Liver (tissue), 9 donors: ENCODE data around the gene TPRN. TPM values are rescaled to one million over a fixed set of nuclear protein-coding genes. Genes with fewer than 3 reads are reported as not detected.

ENCODE experiments used
- DNase-seq: peaks from one replicate; pipeline ENCODE4 v3.0.0-alpha.2; 2017; ENCODE audit warnings: low spot score
- H3K27ac ChIP-seq, 2 donors: one replicate each; pipeline ENCODE4 v1.7.0; 2013; ENCODE audit warnings: inconsistent platforms in 2 of 2, low read length in 2 of 2, control low read depth in 1 of 2, low read depth in 1 of 2, mild to moderate bottlenecking in 1 of 2
- H3K27me3 ChIP-seq, 4 donors: one replicate each; pipeline versions ENCODE4 v1.6.1 to v1.7.0; 2013; ENCODE audit warnings: low read length in 3 of 4, inconsistent platforms in 1 of 4, mild to moderate bottlenecking in 1 of 4, moderate library complexity in 1 of 4; ENCODE audit not compliant: control insufficient read depth in 4 of 4, insufficient read depth in 4 of 4
- H3K36me3 ChIP-seq, 4 donors: one replicate each; pipeline versions ENCODE4 v1.6.1 to v1.7.0; 2013; ENCODE audit warnings: low read length in 3 of 4, mild to moderate bottlenecking in 3 of 4, low read depth in 1 of 4, moderate library complexity in 1 of 4; ENCODE audit not compliant: control insufficient read depth in 4 of 4, insufficient read depth in 3 of 4
- H3K4me1 ChIP-seq, 4 donors: one replicate each; pipeline versions ENCODE4 v1.6.1 to v1.7.0; 2013; ENCODE audit warnings: low read length in 3 of 4, mild to moderate bottlenecking in 3 of 4, moderate library complexity in 1 of 4; ENCODE audit not compliant: control insufficient read depth in 4 of 4, insufficient read depth in 4 of 4
- H3K4me3 ChIP-seq, 3 donors: one replicate each; pipeline versions ENCODE4 v1.6.1 to v1.7.0; 2013; ENCODE audit warnings: low read length in 3 of 3, control low read depth in 1 of 3, low read depth in 1 of 3, mild to moderate bottlenecking in 1 of 3
- H3K9ac ChIP-seq, 2 donors: one replicate each; pipeline ENCODE4 v1.7.0; 2013; ENCODE audit warnings: low read length in 2 of 2, mild to moderate bottlenecking in 2 of 2, moderate library complexity in 2 of 2, control low read depth in 1 of 2, low read depth in 1 of 2
- H3K9me3 ChIP-seq, 4 donors: one replicate each; pipeline versions ENCODE4 v1.6.1 to v1.7.0; 2013; ENCODE audit warnings: low read length in 3 of 4; ENCODE audit not compliant: control insufficient read depth in 4 of 4
- FOXA1 ChIP-seq: IDR thresholded peaks from 2 replicates; pipeline ENCODE4 v1.6.1; 2016; ENCODE audit warnings: antibody characterized with exemption
- HNF4A ChIP-seq, 2 donors: conservative IDR thresholded peaks; 2 replicates each; pipeline ENCODE4 v1.6.1; 2016; ENCODE audit warnings: antibody characterized with exemption in 2 of 2, mild to moderate bottlenecking in 2 of 2
- HNF4G ChIP-seq: IDR thresholded peaks from 2 replicates; pipeline ENCODE4 v1.6.1; 2016; ENCODE audit warnings: antibody characterized with exemption
- JUND ChIP-seq, 2 donors: IDR thresholded peaks; 2 replicates each; pipeline ENCODE4 v1.6.1; 2016; ENCODE audit warnings: antibody characterized with exemption in 2 of 2
- NR2F2 ChIP-seq: IDR thresholded peaks from 2 replicates; pipeline ENCODE4 v1.6.1; 2016; ENCODE audit warnings: antibody characterized with exemption
- RAD21 ChIP-seq, 2 donors: IDR thresholded peaks; 2 replicates each; pipeline ENCODE4 v1.6.1; 2016; ENCODE audit warnings: antibody characterized with exemption in 2 of 2, mild to moderate bottlenecking in 2 of 2
- RXRA ChIP-seq, 2 donors: IDR thresholded peaks; 2 replicates each; pipeline ENCODE4 v1.6.1; 2017 to 2018; ENCODE audit warnings: antibody characterized with exemption in 2 of 2, mild to moderate bottlenecking in 1 of 2
- SP1 ChIP-seq: IDR thresholded peaks from 2 replicates; pipeline ENCODE4 v1.6.1; 2018; ENCODE audit warnings: antibody characterized with exemption, mild to moderate bottlenecking
- WGBS: extraction: QIAGEN DNeasy Blood & Tissue Kit; methylation state at CpG from one replicate; pipeline ENCODE4 v1.1.7; 2013; 5-methylcytosine and 5-hydroxymethylcytosine counted together
- polyA plus RNA-seq, 2 donors: library from polyadenylated mRNA; stranded (reverse) in 1 of 2; unstranded in 1 of 2; fragments of 200-250 nt in 1 of 2; fragments of >200 nt in 1 of 2; fragmentation: Nextera tagmentation in 1 of 2; extraction: Ambion mirVana in 1 of 2; gene quantifications; one replicate each; pipeline versions ENCODE4 v1.2.1 to v1.2.3, GENCODE V29; 2013 to 2015
- total RNA-seq, 2 donors: library from RNA; depleted of rRNA; stranded (reverse); fragments of >200 nt; gene quantifications; one replicate each; pipeline ENCODE4 v1.2.3, GENCODE V29; 2014
- TF ChIP-seq, protein P1 (sequence below): IDR thresholded peaks from 2 replicates; pipeline ENCODE4 v1.6.1; 2016; ENCODE audit warnings: antibody characterized with exemption
- TF ChIP-seq, protein P2 (sequence below): IDR thresholded peaks from 2 replicates; pipeline ENCODE4 v1.6.1; 2016; ENCODE audit warnings: antibody characterized with exemption
- TF ChIP-seq, protein P3 (sequence below): IDR thresholded peaks from 2 replicates; pipeline ENCODE4 v1.6.1; 2016; ENCODE audit warnings: antibody characterized with exemption, mild to moderate bottlenecking
- TF ChIP-seq, protein P4 (sequence below): fragments of 150-350 bp; IDR thresholded peaks from 2 replicates; pipeline ENCODE4 v1.5.1; 2017; ENCODE audit warnings: improper control_type of control experiment, low read depth, low read length; ENCODE audit not compliant: missing input control
- TF ChIP-seq, protein P5 (sequence below): IDR thresholded peaks from 2 replicates; pipeline ENCODE4 v1.6.1; 2016; ENCODE audit warnings: antibody characterized with exemption
- donor health status: healthy.
- donor health status: healthy.
- donor health status: healthy.
- donor health status: healthy.
- donor health status: healthy.

TPRN gene
- total and polyA plus RNA-seq, 4 donors, result 5.4 to 20.1 (median 11.1) TPM

DNA sequence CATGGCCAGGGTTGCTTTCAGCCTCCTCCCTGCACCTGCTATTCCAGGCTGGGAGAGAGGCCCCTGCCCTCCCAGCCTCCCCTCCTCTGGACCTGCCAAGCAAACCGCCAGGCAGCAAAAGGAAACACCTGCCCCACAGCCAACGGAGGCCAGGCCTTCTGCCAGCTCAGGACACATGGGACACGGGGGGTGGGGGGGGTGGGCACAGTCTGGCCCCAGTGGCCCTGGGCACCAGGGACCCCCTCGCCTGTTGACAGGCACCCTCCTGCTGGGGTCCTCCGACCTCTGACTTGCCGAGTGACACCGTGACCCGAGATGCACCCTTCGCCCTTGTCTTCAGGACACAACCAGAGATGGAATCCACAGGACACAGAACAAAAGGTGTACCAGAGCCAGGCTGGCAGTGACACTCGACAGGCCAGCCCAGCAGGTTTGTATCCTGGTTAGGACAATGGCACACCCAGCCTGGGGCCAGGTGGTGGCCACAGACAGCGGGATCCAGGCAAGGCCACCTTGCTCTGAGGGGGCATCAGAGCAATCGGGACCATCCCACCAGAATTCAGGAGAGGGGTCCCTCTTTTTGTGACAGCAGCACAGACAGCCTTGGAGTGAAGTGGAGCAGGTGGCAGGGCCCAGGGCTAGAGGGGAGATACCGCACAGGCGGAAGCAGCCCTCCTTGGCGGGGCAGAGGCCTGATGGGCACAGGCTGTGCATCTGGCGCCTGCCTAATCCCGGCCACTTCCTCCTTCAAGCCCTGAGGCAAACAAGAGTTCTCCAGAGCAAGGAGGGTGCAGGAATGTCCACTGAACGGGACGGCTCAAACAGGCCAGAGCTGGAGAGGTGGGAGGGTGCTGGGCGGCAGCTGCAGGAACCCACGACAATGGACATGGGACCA, 27.4 kb downstream of the TPRN start:
- Histone ChIP-seq H3K36me3 (peaks cover 0 to 4% (median 3%) of the 10 kb centered on the region in 4 donors), H3K9ac (no peak overlapping the region), H3K27ac (no peak overlapping the region), H3K27me3 (peaks cover 3 to 10% (median 4%) of the 10 kb centered on the region in 4 donors), H3K4me1 (peaks cover 13 to 20% (median 17%) of the 10 kb centered on the region in 4 donors), H3K9me3 (no peaks in the 10 kb centered on the region), H3K4me3 (no peak overlapping the region)
- no peak for TF ChIP-seq SP1
- TF ChIP-seq JUND (IDR thresholded peaks at IDR 0.05), result no peak
- no peak for TF ChIP-seq NR2F2
- TF ChIP-seq RXRA (IDR thresholded peaks at IDR 0.05), result no peak
- TF ChIP-seq, protein P1, sequence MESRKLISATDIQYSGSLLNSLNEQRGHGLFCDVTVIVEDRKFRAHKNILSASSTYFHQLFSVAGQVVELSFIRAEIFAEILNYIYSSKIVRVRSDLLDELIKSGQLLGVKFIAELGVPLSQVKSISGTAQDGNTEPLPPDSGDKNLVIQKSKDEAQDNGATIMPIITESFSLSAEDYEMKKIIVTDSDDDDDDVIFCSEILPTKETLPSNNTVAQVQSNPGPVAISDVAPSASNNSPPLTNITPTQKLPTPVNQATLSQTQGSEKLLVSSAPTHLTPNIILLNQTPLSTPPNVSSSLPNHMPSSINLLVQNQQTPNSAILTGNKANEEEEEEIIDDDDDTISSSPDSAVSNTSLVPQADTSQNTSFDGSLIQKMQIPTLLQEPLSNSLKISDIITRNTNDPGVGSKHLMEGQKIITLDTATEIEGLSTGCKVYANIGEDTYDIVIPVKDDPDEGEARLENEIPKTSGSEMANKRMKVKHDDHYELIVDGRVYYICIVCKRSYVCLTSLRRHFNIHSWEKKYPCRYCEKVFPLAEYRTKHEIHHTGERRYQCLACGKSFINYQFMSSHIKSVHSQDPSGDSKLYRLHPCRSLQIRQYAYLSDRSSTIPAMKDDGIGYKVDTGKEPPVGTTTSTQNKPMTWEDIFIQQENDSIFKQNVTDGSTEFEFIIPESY, result no peak
- TF ChIP-seq, protein P2, sequence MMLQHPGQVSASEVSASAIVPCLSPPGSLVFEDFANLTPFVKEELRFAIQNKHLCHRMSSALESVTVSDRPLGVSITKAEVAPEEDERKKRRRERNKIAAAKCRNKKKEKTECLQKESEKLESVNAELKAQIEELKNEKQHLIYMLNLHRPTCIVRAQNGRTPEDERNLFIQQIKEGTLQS, result no peak
- TF ChIP-seq RAD21 (IDR thresholded peaks at IDR 0.05), result no peak
- TF ChIP-seq, protein P3, sequence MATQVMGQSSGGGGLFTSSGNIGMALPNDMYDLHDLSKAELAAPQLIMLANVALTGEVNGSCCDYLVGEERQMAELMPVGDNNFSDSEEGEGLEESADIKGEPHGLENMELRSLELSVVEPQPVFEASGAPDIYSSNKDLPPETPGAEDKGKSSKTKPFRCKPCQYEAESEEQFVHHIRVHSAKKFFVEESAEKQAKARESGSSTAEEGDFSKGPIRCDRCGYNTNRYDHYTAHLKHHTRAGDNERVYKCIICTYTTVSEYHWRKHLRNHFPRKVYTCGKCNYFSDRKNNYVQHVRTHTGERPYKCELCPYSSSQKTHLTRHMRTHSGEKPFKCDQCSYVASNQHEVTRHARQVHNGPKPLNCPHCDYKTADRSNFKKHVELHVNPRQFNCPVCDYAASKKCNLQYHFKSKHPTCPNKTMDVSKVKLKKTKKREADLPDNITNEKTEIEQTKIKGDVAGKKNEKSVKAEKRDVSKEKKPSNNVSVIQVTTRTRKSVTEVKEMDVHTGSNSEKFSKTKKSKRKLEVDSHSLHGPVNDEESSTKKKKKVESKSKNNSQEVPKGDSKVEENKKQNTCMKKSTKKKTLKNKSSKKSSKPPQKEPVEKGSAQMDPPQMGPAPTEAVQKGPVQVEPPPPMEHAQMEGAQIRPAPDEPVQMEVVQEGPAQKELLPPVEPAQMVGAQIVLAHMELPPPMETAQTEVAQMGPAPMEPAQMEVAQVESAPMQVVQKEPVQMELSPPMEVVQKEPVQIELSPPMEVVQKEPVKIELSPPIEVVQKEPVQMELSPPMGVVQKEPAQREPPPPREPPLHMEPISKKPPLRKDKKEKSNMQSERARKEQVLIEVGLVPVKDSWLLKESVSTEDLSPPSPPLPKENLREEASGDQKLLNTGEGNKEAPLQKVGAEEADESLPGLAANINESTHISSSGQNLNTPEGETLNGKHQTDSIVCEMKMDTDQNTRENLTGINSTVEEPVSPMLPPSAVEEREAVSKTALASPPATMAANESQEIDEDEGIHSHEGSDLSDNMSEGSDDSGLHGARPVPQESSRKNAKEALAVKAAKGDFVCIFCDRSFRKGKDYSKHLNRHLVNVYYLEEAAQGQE, result no peak
- TF ChIP-seq, protein P4, sequence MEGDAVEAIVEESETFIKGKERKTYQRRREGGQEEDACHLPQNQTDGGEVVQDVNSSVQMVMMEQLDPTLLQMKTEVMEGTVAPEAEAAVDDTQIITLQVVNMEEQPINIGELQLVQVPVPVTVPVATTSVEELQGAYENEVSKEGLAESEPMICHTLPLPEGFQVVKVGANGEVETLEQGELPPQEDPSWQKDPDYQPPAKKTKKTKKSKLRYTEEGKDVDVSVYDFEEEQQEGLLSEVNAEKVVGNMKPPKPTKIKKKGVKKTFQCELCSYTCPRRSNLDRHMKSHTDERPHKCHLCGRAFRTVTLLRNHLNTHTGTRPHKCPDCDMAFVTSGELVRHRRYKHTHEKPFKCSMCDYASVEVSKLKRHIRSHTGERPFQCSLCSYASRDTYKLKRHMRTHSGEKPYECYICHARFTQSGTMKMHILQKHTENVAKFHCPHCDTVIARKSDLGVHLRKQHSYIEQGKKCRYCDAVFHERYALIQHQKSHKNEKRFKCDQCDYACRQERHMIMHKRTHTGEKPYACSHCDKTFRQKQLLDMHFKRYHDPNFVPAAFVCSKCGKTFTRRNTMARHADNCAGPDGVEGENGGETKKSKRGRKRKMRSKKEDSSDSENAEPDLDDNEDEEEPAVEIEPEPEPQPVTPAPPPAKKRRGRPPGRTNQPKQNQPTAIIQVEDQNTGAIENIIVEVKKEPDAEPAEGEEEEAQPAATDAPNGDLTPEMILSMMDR, result no peak
- TF ChIP-seq, protein P5, sequence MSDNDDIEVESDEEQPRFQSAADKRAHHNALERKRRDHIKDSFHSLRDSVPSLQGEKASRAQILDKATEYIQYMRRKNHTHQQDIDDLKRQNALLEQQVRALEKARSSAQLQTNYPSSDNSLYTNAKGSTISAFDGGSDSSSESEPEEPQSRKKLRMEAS, result no peak
- no peak for TF ChIP-seq HNF4A (conservative IDR thresholded peaks at IDR 0.05)
- no peak for TF ChIP-seq HNF4G
- TF ChIP-seq FOXA1, result no peak
- DNase-seq, result no peak
- 61% methylated on average over 21 of the region's 21 CpGs for WGBS
